ENCODE measurements around the gene CCDC40. TPM values are rescaled to one million over a fixed set of nuclear protein-coding genes. Genes with fewer than 3 reads are reported as not detected.

Gene CCDC40
- total RNA-seq, 2 experiments from 2014 or later, result not detected

- Histone ChIP-seq H2AFZ (ENCODE audit: low read length) (no peak overlapping the region), H4K20me1 (ENCODE audit: insufficient read depth, low read length) (no peaks in the 10 kb centered on the region), H3K9me2 (ENCODE audit: insufficient read depth, low read length) (no peaks in the 10 kb centered on the region), H3K9me3 (ENCODE audit: low read length) (no peaks in the 10 kb centered on the region), H3K79me2 (ENCODE audit: insufficient read depth, low read depth, low read length) (no peaks in the 10 kb centered on the region), H3K4me3 (ENCODE audit: low read depth, low read length, poor library complexity, severe bottlenecking) (no peak overlapping the region), H3K36me3 (ENCODE audit: insufficient read depth, low read length) (no peaks in the 10 kb centered on the region), H3K4me2 (ENCODE audit: low read length) (no peak overlapping the region), H3K4me1 (ENCODE audit: insufficient read depth, low read length, poor library complexity, severe bottlenecking) (peaks cover 8% of the 10 kb centered on the region), H3K27ac (ENCODE audit: low read depth, low read length, poor library complexity, severe bottlenecking) (no peak overlapping the region)
- ChIA-PET POLR2A (no interaction called here), CTCF (ENCODE audit: unreplicated experiment) (no interaction called here)
- DNase-seq (ENCODE audit: low spot score), result no peak
- intact Hi-C loops (cut with micrococcal nuclease; ENCODE audit: unreplicated experiment), result no loop called here
- no TSS peak for BruUV-seq (replicated peaks)
- TF ChIP-seq CTCF (conservative IDR thresholded peaks at IDR 0.05; ENCODE audit: low read length), result no peak
- no peak for TF ChIP-seq EZH2phosphoT487 (IDR thresholded peaks at IDR 0.05; ENCODE audit: borderline replicate concordance, low read depth, low read length)
Observed at GRCh38 chr17:80110927-80111701, 74.7 kb downstream of the CCDC40 start.

DNA sequence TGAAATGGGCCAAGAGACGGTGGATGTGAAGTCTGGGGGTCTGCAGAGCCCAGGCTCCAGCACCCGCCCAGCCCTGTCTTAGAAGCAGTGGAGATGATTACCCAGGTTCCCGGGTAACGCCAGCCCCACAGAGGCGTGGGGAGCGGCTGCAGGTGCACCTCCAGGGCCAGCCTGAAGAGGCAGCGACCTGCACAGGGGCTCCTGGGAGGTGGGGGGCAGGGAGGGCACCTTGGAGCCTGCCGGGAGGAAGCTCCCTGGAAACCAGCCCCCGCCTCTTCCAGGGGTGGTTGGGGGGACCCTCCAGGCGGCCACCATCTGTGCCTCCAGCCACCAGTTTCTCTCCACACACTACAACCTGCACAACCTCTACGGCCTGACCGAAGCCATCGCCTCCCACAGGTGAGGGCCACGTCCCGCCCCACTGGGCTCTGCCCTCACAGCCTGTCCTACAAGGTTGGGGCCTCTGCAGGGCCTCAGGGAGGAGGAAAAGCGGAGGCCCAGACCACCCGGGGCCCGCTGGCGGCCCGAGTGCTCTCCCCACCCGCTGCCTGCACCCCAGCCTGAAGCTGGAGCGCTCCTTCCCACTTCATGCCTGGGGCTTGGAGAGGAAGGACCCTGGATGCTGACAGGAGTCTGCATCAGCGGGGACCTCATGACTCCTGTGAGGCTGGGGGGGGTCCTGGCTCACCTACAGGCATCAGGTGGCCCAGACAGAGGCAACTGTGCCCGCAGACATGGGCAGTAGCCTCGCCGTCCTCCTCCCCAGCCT is 75.4 kb downstream of the CCDC40 start:
- no peaks in the 10 kb centered on the region for H3K9me3 ChIP-seq (ENCODE audit: low read length)
- DNase-seq (ENCODE audit: low spot score), result peak; percentile 23
- H3K4me3 ChIP-seq (ENCODE audit: low read depth, low read length, poor library complexity, severe bottlenecking), result no peak overlapping the region
- BruUV-seq (replicated peaks), result no TSS peak
- H3K79me2 ChIP-seq (ENCODE audit: insufficient read depth, low read depth, low read length), result no peaks in the 10 kb centered on the region
- intact Hi-C loops (cut with micrococcal nuclease; ENCODE audit: unreplicated experiment), result no loop called here
- peaks cover 8% of the 10 kb centered on the region for H3K4me1 ChIP-seq (ENCODE audit: insufficient read depth, low read length, poor library complexity, severe bottlenecking)
- H3K36me3 ChIP-seq (ENCODE audit: insufficient read depth, low read length), result no peaks in the 10 kb centered on the region
- no peak overlapping the region for H3K27ac ChIP-seq (ENCODE audit: low read depth, low read length, poor library complexity, severe bottlenecking)
- TF ChIP-seq EZH2phosphoT487 (IDR thresholded peaks at IDR 0.05; ENCODE audit: borderline replicate concordance, low read depth, low read length) (no peak), CTCF (conservative IDR thresholded peaks at IDR 0.05; ENCODE audit: low read length) (peak; percentile 45; the same call in 1 of the 2 replicates)
- no peak overlapping the region for H3K4me2 ChIP-seq (ENCODE audit: low read length)
- H3K9me2 ChIP-seq (ENCODE audit: insufficient read depth, low read length), result no peaks in the 10 kb centered on the region
- ChIA-PET CTCF (ENCODE audit: unreplicated experiment) (no interaction called here), POLR2A (no interaction called here)
- no peak overlapping the region for H2AFZ ChIP-seq (ENCODE audit: low read length)
- H4K20me1 ChIP-seq (ENCODE audit: insufficient read depth, low read length), result no peaks in the 10 kb centered on the region
